ENCODE measurements around the gene ST7. TPM values are rescaled to one million over a fixed set of nuclear protein-coding genes. Genes with fewer than 3 reads are reported as not detected.

The ST7 gene
- total and polyA plus RNA-seq, 2 experiments from 2014 or later: 9.9 to 18.3 TPM

- DNase-seq (ENCODE audit: low spot score): no peak
- Histone ChIP-seq H3K4me2 (no peak overlapping the region), H3K9me2 (ENCODE audit: insufficient read depth) (no peaks in the 10 kb centered on the region), H4K20me1 (replicated peaks; ENCODE audit: insufficient read depth) (no peaks in the 10 kb centered on the region), H3K36me3 (ENCODE audit: insufficient read depth) (no peaks in the 10 kb centered on the region), H3K79me2 (replicated peaks; ENCODE audit: insufficient read depth) (no peaks in the 10 kb centered on the region), H3K4me3 (no peak overlapping the region), H3K27me3 (ENCODE audit: insufficient read depth) (no peaks in the 10 kb centered on the region), H2AFZ (no peak overlapping the region), H3F3A (replicated peaks; ENCODE audit: low read depth) (no peaks in the 10 kb centered on the region), H3K4me1 (ENCODE audit: insufficient read depth) (no peaks in the 10 kb centered on the region), H3K27ac (ENCODE audit: low read depth) (no peak overlapping the region)
- TF ChIP-seq ZNF462 (CRISPR knock-in tag; IDR thresholded peaks at IDR 0.05) (no peak), STAT1 (IDR thresholded peaks at IDR 0.05; ENCODE audit: unreplicated experiment) (no peak), ETS1 (IDR thresholded peaks at IDR 0.05) (no peak), CREB1 (CRISPR knock-in tag; IDR thresholded peaks at IDR 0.05; ENCODE audit: low read depth) (no peak), EZH2 (IDR thresholded peaks at IDR 0.05; ENCODE audit: low read depth, unreplicated experiment) (no peak), ZNF114 (CRISPR knock-in tag; IDR thresholded peaks at IDR 0.05) (no peak)
- Mint-ChIP-seq H3K27ac (no peak overlapping the region), H3K4me3 (no peak overlapping the region), H3K36me3 (ENCODE audit: low read depth) (no peaks in the 10 kb centered on the region), H3K9me3 (no peaks in the 10 kb centered on the region), H3K27me3 (ENCODE audit: insufficient read depth, low read depth, poor library complexity) (no peaks in the 10 kb centered on the region), H3K4me1 (no peaks in the 10 kb centered on the region)
- ATAC-seq: no peak
These were observed 231.8 kb downstream of the ST7 start for GRCh38 chr7:117185124-117185523.
